Memory B cell (primary cell): ENCODE results near the gene AFF3.

Source experiments
- ATAC-seq: fragments of 150-1000 bp; cut with Tn5 transposase; 2 replicates; pipeline ENCODE4 v1.10.0; 2021; ENCODE audit warnings: low read depth, mild to moderate bottlenecking, moderate library complexity
- DNase-seq, 2 donors: peaks; one replicate each; pipeline ENCODE4 v3.0.0; 2022; ENCODE audit warnings: low spot score in 2 of 2
- H3K27ac Mint-ChIP-seq: one replicate; pipeline ENCODE4 v1.8.0; 2022; ENCODE audit warnings: mild to moderate bottlenecking, moderate library complexity, mixed read lengths
- H3K27me3 Mint-ChIP-seq: one replicate; pipeline ENCODE4 v1.8.0; 2022; ENCODE audit warnings: mixed read lengths
- H3K36me3 Mint-ChIP-seq: one replicate; pipeline ENCODE4 v1.8.0; 2022; ENCODE audit warnings: mild to moderate bottlenecking, mixed read lengths
- H3K4me1 Mint-ChIP-seq: one replicate; pipeline ENCODE4 v1.8.0; 2022; ENCODE audit warnings: mixed read lengths
- H3K4me3 Mint-ChIP-seq: one replicate; pipeline ENCODE4 v1.8.0; 2022; ENCODE audit warnings: mild to moderate bottlenecking, moderate library complexity, mixed read lengths
- H3K9me3 Mint-ChIP-seq: one replicate; pipeline ENCODE4 v1.8.0; 2022; ENCODE audit warnings: mixed read lengths

Gene AFF3

DNA sequence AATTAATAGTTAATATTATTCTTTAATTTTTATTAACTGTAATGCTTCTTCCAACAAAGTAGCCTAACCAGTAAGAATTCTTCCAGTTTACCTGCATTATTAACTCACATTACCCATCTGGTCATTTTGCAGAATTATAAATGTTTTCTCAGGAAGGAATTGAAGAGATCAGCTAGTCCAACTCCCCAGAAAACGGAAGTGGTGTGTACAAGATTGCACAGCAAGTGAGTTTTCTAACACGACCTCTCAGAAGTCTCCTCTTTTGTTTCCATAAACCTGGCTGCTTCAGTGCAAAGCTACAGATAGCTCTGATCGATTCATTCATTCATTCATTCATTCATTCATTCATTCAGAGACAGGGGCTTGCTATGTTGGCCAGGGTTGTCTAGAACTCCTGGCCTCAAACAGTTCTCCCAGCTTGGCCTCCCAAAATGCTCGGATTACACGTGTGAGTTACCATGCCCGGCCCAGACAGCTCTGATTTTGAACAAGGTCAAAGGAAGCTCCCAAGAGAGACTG, 523.8 kb downstream of the AFF3 start:
- ATAC-seq, result no peak
- no peak overlapping the region for H3K27ac Mint-ChIP-seq
- peaks cover 19% of the 10 kb centered on the region for H3K36me3 Mint-ChIP-seq

DNA sequence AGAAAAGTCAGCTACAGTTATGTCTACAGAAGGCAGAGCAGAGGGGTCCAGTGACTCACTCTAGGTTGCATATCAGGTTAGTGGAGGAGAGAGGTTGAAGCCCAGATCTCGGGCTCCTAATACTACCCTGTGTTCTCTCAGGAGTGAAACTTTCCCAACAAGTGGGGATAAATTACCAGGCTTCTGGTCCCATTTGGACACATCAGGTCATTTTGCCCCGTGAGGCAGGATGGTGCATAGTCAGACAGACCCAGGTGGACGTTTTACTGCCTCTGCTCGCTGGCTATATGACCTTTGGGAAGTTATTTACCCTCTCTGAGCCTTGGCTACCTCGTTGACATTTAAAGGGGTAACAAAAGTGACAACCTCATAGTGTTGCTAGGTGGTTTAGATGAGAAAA, 524.6 kb downstream of the AFF3 start:
- DNase-seq (no peak), ATAC-seq (no peak)
- no peak overlapping the region for H3K4me3 Mint-ChIP-seq
- no peaks in the 10 kb centered on the region for H3K27me3 Mint-ChIP-seq
- no peak overlapping the region for H3K27ac Mint-ChIP-seq
- peaks cover 19% of the 10 kb centered on the region for H3K36me3 Mint-ChIP-seq
- H3K9me3 Mint-ChIP-seq, result no peaks in the 10 kb centered on the region
- peaks cover 11% of the 10 kb centered on the region for H3K4me1 Mint-ChIP-seq

More for the DNA sequence above, 523.8 kb downstream of the AFF3 start:
- no peak for DNase-seq
- Mint-ChIP-seq H3K9me3 (no peaks in the 10 kb centered on the region), H3K4me3 (no peak overlapping the region), H3K27me3 (no peaks in the 10 kb centered on the region), H3K4me1 (peaks cover 11% of the 10 kb centered on the region)

- Mint-ChIP-seq H3K9me3 (no peaks in the 10 kb centered on the region), H3K27ac (no peak overlapping the region), H3K27me3 (no peaks in the 10 kb centered on the region), H3K4me1 (peaks cover 17% of the 10 kb centered on the region), H3K4me3 (no peak overlapping the region), H3K36me3 (peaks cover 12% of the 10 kb centered on the region)
- DNase-seq (no peak), ATAC-seq (no peak)
These were observed 527.1 kb downstream of the AFF3 start for GRCh38 chr2:99615247-99615771.

DNA sequence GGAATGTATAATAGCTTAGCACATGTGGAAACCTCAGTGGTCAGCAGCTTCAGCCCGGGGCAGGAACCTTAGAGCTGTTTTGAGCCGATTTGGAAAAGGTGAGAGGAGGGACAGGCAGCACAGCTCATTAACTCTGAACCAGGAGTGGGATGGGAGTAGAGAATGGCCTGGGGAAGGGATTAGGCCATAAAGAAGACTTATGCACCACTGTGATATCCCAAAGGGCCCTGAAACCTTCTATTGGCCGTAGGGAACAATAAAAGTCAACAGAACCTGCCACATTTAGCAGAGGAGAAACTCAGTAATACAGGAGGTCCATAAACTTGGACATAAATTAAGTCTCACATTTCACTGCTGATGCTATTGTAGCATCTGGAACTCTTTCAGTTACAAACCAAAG, 528.4 kb downstream of the AFF3 start:
- H3K4me3 Mint-ChIP-seq, result no peak overlapping the region
- peaks cover 15% of the 10 kb centered on the region for H3K36me3 Mint-ChIP-seq
- H3K9me3 Mint-ChIP-seq, result no peaks in the 10 kb centered on the region

DNA sequence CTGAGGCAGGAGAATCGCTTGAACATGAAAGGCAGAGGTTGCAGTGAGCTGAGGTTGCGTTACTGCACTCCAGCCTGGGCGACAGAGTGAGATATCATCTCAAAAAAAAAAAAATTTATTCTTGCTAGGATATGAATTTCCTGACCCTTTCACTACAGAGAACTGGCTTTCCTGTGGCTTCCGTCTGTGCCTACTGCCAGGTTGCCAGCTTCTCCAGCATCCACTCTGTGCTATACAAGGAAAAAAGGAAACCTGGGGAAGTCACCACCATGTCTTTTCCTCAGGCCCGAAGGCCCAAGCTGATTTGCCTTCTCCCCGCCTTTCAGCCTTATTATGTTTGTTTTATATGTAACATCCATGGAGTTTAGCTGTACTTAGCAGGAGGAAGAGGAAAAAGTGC, 530.6 kb downstream of the AFF3 start:
- H3K4me1 Mint-ChIP-seq, result peaks cover 24% of the 10 kb centered on the region
- peak overlapping the region; percentile 19 for H3K27ac Mint-ChIP-seq
- ATAC-seq (no peak), DNase-seq (no peak)
- no peak overlapping the region for H3K4me3 Mint-ChIP-seq
- peaks cover 9% of the 10 kb centered on the region for H3K36me3 Mint-ChIP-seq
- H3K27me3 Mint-ChIP-seq, result no peaks in the 10 kb centered on the region
- no peaks in the 10 kb centered on the region for H3K9me3 Mint-ChIP-seq

More for the DNA sequence above, 528.4 kb downstream of the AFF3 start:
- Mint-ChIP-seq H3K27ac (no peak overlapping the region), H3K4me1 (peaks cover 25% of the 10 kb centered on the region), H3K27me3 (no peaks in the 10 kb centered on the region)
- no peak for ATAC-seq
- no peak for DNase-seq

- no peaks in the 10 kb centered on the region for H3K9me3 Mint-ChIP-seq
- H3K4me1 Mint-ChIP-seq, result peaks cover 24% of the 10 kb centered on the region
- peaks cover 8% of the 10 kb centered on the region for H3K36me3 Mint-ChIP-seq
- no peak for ATAC-seq
- H3K27me3 Mint-ChIP-seq, result no peaks in the 10 kb centered on the region
- H3K4me3 Mint-ChIP-seq, result no peak overlapping the region
- DNase-seq, result no peak
- H3K27ac Mint-ChIP-seq, result peak overlapping the region; percentile 19
These were observed 531.4 kb downstream of the AFF3 start for GRCh38 chr2:99611034-99611433.

GRCh38 chr2:99609851-99610381, 532.5 kb downstream of the AFF3 start:
- Mint-ChIP-seq H3K27me3 (no peaks in the 10 kb centered on the region), H3K36me3 (peaks cover 8% of the 10 kb centered on the region), H3K27ac (peak overlapping the region; percentile 83), H3K4me1 (peaks cover 20% of the 10 kb centered on the region), H3K9me3 (no peaks in the 10 kb centered on the region), H3K4me3 (no peak overlapping the region)
- DNase-seq (no peak), ATAC-seq (no peak)

DNA sequence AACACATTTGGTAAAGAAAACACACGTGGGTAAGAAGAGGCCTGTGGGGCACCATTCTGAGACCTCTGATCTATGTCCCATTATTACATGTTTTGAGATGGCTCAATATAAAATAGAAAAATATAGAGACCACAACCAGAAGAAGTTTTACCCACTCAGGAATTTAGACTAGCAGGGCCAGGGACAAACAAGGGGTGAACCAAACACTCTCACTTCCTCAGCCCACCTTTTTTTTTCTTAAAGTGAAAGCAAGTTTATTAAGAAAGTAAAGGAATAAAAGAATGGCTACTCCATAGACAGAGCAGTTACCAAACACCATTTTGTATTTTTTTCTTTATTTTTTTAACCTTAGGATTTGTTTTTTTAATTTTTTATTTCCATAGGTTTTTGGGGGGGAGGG, 533.5 kb downstream of the AFF3 start:
- no peak overlapping the region for H3K4me3 Mint-ChIP-seq
- H3K36me3 Mint-ChIP-seq, result peaks cover 8% of the 10 kb centered on the region
- DNase-seq (no peak), ATAC-seq (no peak)
- no peaks in the 10 kb centered on the region for H3K27me3 Mint-ChIP-seq
- no peaks in the 10 kb centered on the region for H3K9me3 Mint-ChIP-seq
- H3K4me1 Mint-ChIP-seq, result peaks cover 22% of the 10 kb centered on the region
- no peak overlapping the region for H3K27ac Mint-ChIP-seq

GRCh38 chr2:99607861-99608491, 534.4 kb downstream of the AFF3 start:
- H3K4me3 Mint-ChIP-seq, result no peak overlapping the region
- no peaks in the 10 kb centered on the region for H3K27me3 Mint-ChIP-seq
- H3K27ac Mint-ChIP-seq, result no peak overlapping the region
- no peaks in the 10 kb centered on the region for H3K9me3 Mint-ChIP-seq
- no peak for DNase-seq
- no peak for ATAC-seq
- peaks cover 22% of the 10 kb centered on the region for H3K4me1 Mint-ChIP-seq
- peaks cover 8% of the 10 kb centered on the region for H3K36me3 Mint-ChIP-seq

DNA sequence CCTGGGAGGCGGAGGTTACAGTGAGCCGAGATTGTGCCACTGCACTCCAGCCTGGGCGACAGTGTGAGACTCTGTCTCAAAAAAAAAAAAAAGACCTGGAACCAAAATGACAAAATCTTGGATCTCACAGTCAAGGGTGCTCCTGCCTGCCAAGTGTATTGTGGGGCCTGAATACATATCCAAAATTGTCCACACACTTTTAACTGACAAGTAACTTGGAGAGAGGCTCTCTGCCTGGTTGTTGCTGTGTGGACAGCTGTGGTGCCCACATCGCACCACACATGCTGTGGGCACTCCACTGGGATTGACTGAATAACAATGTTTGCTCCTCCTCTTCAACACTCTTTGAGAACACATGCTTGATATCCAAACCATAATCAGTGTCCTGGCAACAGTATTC, 534.9 kb downstream of the AFF3 start:
- H3K27ac Mint-ChIP-seq, result no peak overlapping the region
- peaks cover 22% of the 10 kb centered on the region for H3K4me1 Mint-ChIP-seq
- peaks cover 8% of the 10 kb centered on the region for H3K36me3 Mint-ChIP-seq
- ATAC-seq, result no peak
- DNase-seq, result no peak
- H3K9me3 Mint-ChIP-seq, result no peaks in the 10 kb centered on the region
- no peak overlapping the region for H3K4me3 Mint-ChIP-seq
- no peaks in the 10 kb centered on the region for H3K27me3 Mint-ChIP-seq

DNA sequence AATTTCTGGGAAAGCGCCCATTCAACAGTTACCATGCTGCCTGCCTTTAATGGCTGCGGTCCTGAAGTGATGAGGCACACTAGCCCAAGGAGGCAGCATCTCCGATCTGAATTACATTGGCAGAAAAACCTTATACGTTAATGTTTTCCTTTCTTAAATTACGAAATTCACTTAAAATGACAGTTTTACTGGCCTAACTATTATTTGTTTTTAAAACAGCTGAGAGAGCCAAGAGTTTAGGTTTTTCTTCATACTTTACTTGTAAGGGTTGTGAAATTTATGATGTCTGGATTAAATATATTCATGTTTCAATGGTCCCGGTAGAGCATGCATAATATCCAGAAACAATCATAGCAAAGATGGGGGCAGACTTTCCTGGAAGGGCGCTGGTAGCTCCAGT, 537.4 kb downstream of the AFF3 start:
- no peaks in the 10 kb centered on the region for H3K27me3 Mint-ChIP-seq
- DNase-seq (no peak), ATAC-seq (no peak)
- no peak overlapping the region for H3K27ac Mint-ChIP-seq
- H3K9me3 Mint-ChIP-seq, result no peaks in the 10 kb centered on the region
- H3K36me3 Mint-ChIP-seq, result peaks cover 6% of the 10 kb centered on the region
- H3K4me3 Mint-ChIP-seq, result no peak overlapping the region
- peaks cover 14% of the 10 kb centered on the region for H3K4me1 Mint-ChIP-seq

GRCh38 chr2:99602476-99602875, 539.9 kb downstream of the AFF3 start:
- Mint-ChIP-seq H3K4me3 (no peak overlapping the region), H3K27me3 (no peaks in the 10 kb centered on the region), H3K36me3 (peaks cover 15% of the 10 kb centered on the region), H3K4me1 (peaks cover 2% of the 10 kb centered on the region), H3K9me3 (no peaks in the 10 kb centered on the region), H3K27ac (no peak overlapping the region)
- DNase-seq (no peak), ATAC-seq (no peak)

DNA sequence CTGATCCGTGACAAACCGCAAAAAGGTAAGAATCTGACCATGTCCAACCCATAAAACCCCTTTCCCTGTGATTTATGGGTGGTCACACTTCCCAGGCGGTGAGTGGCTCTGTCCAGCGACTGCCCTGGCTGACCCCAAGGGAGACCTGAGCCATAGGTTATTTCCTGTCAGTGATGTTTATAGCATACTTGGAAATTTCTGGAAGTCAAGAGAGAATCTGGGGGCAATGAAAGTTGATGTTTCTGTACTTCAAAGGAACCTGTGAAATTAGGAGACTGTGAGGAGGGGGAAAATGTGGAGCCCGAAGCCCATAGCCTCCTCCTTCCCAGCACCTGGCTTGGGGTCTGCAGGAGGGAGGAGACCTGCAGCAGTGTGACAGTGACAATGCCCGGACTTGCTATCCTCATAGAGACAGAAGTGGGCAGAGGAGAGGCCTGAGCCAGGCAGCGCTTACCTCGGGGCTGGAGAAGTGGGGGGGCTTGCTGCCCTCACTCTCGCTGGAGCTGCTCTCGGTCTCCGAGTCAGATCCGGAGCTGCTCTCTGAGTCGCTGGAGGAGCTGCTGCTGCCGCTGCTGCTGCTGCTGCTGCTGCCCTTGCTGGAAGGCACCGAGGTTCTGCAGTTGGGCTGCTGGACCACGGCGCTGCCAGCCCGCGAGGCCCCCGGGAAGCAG, 541.3 kb downstream of the AFF3 start:
- H3K27me3 Mint-ChIP-seq, result no peaks in the 10 kb centered on the region
- no peak overlapping the region for H3K27ac Mint-ChIP-seq
- peaks cover 2% of the 10 kb centered on the region for H3K4me1 Mint-ChIP-seq
- no peak overlapping the region for H3K4me3 Mint-ChIP-seq
- DNase-seq (no peak), ATAC-seq (no peak)
- H3K36me3 Mint-ChIP-seq, result peaks cover 21% of the 10 kb centered on the region
- no peaks in the 10 kb centered on the region for H3K9me3 Mint-ChIP-seq

DNA sequence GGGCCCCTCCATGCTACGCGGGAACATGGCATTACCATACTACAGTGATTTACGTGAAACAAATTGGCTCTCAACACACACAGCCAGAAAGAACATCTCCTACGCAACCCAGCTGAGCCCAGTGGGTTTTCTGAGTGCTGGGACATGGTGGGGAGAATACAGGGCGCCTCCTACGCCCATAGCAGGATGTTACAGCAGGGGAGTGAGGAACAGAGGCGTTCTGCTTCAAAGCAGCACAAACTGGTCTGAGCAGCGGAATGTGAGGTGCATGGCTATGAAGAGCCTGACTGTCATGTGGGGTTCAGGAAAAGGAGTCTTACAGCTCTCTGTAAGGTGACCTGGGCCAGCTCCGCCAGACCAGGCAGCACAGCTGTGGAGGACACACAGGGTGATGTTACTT, 543.9 kb downstream of the AFF3 start:
- peaks cover 35% of the 10 kb centered on the region for H3K36me3 Mint-ChIP-seq
- no peak for ATAC-seq
- H3K4me1 Mint-ChIP-seq, result peaks cover 3% of the 10 kb centered on the region
- H3K27ac Mint-ChIP-seq, result no peak overlapping the region
- H3K27me3 Mint-ChIP-seq, result no peaks in the 10 kb centered on the region
- H3K9me3 Mint-ChIP-seq, result no peaks in the 10 kb centered on the region
- H3K4me3 Mint-ChIP-seq, result no peak overlapping the region
- no peak for DNase-seq
